ENCODE data around the gene FUT7.

Gene FUT7, protein sequence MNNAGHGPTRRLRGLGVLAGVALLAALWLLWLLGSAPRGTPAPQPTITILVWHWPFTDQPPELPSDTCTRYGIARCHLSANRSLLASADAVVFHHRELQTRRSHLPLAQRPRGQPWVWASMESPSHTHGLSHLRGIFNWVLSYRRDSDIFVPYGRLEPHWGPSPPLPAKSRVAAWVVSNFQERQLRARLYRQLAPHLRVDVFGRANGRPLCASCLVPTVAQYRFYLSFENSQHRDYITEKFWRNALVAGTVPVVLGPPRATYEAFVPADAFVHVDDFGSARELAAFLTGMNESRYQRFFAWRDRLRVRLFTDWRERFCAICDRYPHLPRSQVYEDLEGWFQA

DNA sequence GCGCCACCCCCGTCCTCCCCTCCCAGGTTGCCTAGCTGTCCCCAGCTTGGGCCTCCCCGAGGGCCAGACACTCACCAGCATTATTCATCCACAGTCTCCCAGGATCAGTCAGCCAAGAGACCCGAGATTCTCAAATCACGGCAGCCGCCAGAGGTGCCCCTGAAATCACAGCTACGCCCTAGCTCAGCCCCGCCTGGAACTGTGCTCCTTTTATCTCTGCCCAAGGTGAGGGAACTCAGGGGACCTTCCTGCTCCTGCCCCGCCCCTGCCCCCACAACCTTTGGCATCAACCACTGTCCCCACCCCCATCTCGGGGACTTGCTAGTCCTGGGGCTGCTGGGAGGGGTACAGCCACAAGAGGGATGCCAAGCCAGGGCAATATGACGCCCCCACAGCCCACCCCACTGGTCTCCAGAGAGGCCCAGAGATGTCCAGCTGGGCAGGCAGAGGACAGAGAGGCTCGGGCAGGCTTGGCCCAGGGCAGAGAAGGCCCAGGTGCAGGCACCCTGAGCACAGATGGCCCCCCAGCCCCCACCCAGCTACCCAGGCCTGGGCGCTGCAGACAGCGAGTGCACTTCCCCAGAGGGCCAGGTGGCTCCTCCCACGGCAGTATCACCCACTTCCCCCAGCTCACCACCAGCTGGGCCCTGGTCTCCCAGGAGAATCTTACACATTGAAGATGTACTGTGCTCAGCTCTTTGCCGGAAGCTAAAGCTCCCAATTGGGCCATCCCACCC lies at the start of gene FUT7:
Gene FUT7 (minus strand): TSS at position 185 of the 737 bp plus-strand sequence. CDS start 97 bp downstream, at position 88.
- peaks cover 6% of the 10 kb centered on the region; the same call in 1 of the 2 replicates for H3K27me3 ChIP-seq (ENCODE audit: low read depth)
- no peak for DNase-seq (ENCODE audit: low spot score in 2 of 2)
- H3K4me1 ChIP-seq = peaks cover 8% of the 10 kb centered on the region
- H3K9me3 ChIP-seq = no peaks in the 10 kb centered on the region
- no peak within 1 kb of the TSS for H3K4me3 ChIP-seq
- H3K36me3 ChIP-seq (replicated peaks) = no peaks in the 10 kb centered on the region
- in situ Hi-C loops (cut with MboI; ENCODE audit: low sequenced_read_pairs) = loop anchor here (10.0 kb wide), 1 partner anchor 247 kb away; no protein-coding TSS in a partner anchor

DNA sequence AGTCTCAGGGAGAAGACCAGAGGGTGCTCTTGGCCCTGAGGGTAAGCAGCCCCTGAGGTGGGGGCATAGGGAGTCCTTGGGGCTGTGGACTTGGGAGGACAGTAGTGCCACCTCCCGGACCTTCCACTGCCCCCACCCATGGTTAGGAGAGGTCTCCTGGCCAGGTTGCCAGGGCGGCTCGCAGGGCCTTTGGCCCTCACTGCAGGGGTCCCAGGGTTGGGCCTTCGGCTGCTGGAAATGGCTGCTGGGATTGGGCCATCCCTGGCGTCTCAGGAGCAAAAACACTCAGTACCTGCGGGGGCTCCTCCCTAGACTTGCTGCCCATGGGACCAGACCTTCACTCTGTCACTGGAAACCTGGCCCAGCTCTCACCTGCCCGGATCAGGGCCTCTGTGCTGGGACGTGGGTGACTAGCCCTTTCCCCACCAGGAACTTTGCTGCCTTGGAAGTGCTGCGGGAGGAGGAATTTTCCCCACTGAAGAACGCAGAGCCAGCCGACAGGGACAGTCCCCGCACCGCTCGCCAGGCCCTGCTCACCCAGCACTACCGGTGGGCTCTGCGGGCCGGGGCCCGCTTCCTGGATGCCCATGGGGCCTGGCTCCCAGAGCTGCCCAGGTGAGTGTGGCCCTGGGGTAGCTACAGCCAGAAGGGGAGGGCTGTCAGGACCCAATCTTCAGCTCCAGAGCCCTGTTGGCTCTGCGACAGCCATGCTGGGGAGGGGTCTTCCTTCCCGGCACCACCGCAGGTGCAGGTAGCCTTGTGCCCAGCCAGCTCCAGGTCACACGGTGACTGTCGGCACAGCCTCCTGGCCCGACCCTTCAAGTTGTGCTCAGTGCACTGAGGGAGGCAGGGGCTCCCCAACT lies 48.6 kb upstream of the FUT7 start:
- no peak overlapping the region for H3K4me3 ChIP-seq
- in situ Hi-C loops (cut with MboI; ENCODE audit: low sequenced_read_pairs) = no loop called here
- H3K9me3 ChIP-seq = no peaks in the 10 kb centered on the region
- H3K4me1 ChIP-seq = peaks cover 11% of the 10 kb centered on the region
- no peaks in the 10 kb centered on the region for H3K27me3 ChIP-seq (ENCODE audit: low read depth)
- peaks cover 49% of the 10 kb centered on the region for H3K36me3 ChIP-seq (replicated peaks)
- DNase-seq (ENCODE audit: low spot score in 2 of 2) = no peak

DNA sequence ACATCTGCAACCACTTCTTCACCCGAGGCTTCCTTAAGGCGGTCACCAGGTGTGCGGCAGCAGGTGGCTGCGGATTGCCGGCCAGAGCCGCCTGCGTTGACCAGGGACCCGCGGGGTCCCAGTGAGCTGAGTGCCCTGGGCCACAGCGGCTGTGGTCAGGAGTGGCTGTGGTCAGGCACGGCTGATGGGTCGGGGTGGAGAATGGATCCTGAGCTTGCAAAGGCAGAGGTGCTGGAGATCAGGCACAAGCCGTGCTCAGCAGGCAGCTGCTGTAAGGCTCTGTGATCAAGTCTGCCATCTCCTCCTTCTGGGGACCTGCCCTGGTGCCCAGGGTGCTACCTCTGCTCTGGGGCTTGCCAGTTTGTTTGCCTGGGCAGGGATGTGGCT lies 47.5 kb upstream of the FUT7 start:
- Histone ChIP-seq H3K9me3 (no peaks in the 10 kb centered on the region), H3K27me3 (ENCODE audit: low read depth) (no peaks in the 10 kb centered on the region), H3K36me3 (replicated peaks) (peaks cover 49% of the 10 kb centered on the region), H3K4me1 (peaks cover 18% of the 10 kb centered on the region), H3K4me3 (no peak overlapping the region)
- in situ Hi-C loops (cut with MboI; ENCODE audit: low sequenced_read_pairs) = no loop called here
- no peak for DNase-seq (ENCODE audit: low spot score in 2 of 2)

DNA sequence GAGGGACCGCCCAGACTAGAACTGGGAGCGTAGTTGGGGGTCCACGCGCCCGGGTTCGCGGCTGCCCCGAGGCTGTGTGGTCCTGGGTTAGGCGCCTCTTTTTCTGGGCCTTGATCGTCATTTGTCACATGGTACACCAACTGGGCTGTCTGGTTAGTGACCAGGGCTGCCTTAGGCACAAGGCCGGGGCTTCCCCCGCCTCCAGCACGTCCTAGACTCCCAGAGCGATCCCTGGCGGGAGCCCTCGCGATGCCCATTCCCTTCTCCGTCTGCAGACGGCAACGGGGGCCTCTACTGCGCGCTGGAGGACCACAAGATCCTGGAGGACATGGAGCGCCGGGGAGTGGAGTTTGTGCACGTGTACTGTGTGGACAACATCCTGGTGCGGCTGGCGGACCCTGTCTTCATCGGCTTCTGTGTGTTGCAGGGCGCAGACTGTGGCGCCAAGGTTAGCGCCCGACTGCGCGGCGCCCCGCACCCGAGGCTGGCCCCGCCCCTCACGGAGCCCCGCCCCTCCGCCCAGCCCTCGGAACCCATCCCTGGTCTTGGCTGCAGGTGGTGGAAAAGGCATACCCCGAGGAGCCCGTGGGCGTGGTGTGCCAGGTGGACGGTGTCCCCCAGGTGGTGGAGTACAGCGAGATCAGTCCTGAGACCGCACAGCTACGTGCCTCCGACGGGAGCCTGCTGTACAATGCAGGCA lies 47.0 kb upstream of the FUT7 start:
- Histone ChIP-seq H3K36me3 (replicated peaks) (peaks cover 48% of the 10 kb centered on the region), H3K9me3 (no peaks in the 10 kb centered on the region), H3K27me3 (ENCODE audit: low read depth) (no peaks in the 10 kb centered on the region), H3K4me1 (peaks cover 18% of the 10 kb centered on the region), H3K4me3 (peak overlapping the region; percentile 59)
- DNase-seq (ENCODE audit: low spot score in 2 of 2) = no peak
- in situ Hi-C loops (cut with MboI; ENCODE audit: low sequenced_read_pairs) = no loop called here

DNA sequence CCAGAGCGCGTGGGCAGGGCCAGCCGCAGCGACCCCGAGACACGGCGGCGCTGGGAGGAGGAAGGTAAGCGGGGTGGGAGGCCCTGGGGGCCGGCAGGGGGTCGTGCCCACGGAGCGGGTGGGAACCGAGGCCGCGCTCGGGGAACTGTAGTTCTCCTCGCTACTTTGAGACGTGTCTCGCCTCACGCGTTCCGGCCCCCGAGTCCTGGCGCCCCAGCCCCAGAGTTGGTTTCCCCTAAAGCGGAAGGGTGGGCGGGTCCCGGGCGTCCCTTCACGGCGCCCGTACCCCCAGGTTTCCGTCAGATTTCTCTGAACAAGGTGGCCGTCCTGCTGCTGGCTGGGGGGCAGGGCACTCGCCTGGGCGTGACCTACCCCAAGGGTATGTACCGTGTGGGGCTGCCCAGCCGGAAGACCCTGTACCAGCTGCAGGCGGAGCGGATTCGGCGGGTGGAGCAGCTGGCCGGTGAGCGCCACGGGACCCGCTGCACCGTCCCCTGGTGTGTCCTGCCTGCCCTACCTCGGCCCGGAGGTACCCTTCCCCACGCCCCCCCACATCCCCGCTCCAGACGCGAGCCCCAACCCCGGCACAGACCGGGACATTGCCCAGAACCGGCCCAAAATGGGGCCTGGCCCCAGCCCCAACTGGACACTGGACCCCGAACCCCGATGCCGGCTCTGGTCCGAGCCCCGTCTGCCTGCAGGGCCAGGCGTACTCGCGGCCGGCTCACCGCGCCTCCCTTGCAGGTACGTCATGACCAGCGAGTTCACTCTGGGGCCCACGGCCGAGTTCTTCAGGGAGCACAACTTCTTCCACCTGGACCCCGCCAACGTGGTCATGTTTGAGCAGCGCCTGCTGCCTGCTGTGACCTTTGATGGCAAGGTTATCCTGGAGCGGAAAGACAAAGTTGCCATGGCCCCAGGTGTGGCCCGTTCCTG lies 46.1 kb upstream of the FUT7 start:
- Histone ChIP-seq H3K9me3 (no peaks in the 10 kb centered on the region), H3K36me3 (replicated peaks) (peaks cover 40% of the 10 kb centered on the region), H3K27me3 (ENCODE audit: low read depth) (no peaks in the 10 kb centered on the region), H3K4me1 (peaks cover 18% of the 10 kb centered on the region), H3K4me3 (peak overlapping the region; percentile 59)
- peak in 1 of 2 experiments; percentile 48 for DNase-seq (ENCODE audit: low spot score in 2 of 2)
- in situ Hi-C loops (cut with MboI; ENCODE audit: low sequenced_read_pairs) = no loop called here

DNA sequence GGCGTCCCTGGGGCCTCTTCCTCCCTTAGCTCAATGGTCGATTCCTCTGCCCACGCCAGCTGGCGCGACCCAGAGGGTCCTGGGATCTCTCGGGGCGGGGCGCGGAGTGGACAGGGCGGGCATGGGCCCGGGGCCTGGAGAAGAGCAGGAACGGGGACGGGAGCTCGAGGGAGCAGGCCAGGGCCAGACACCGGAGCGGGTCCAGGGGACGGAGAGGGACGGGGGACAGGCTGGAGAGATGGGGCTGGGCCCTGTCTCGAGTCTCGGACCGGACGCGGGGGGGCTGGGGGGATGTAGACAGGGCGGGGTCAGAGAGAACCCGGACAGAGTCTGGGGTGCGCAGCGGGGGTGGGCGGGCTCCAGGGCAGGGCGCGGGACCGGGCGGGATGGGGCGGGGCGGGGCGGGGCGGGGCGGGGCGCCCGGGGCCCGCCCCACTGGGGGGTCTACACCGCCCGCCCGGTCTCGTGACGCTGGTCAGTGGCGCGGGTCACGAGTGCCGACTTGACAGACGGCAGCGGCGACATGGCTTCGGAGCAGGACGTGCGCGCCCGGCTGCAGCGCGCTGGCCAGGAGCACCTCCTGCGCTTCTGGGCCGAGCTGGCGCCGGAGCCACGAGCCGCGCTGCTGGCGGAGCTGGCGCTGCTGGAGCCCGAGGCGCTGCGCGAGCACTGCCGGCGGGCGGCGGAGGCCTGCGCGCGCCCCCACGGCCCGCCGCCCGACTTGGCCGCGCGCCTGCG lies 45.3 kb upstream of the FUT7 start, which contains the start of gene UAP1L1:
Gene UAP1L1 (plus strand): TSS at position 508 of the 738 bp plus-strand sequence. CDS start 16 bp downstream, at position 524.
- in situ Hi-C loops (cut with MboI; ENCODE audit: low sequenced_read_pairs) = no loop called here
- DNase-seq (ENCODE audit: low spot score in 2 of 2) = peak in 1 of 2 experiments; percentile 78
- peaks cover 18% of the 10 kb centered on the region for H3K4me1 ChIP-seq
- H3K27me3 ChIP-seq (ENCODE audit: low read depth) = no peaks in the 10 kb centered on the region
- no peaks in the 10 kb centered on the region for H3K9me3 ChIP-seq
- peaks cover 32% of the 10 kb centered on the region for H3K36me3 ChIP-seq (replicated peaks)
- H3K4me3 ChIP-seq = peak within 1 kb of the TSS; percentile 59

DNA sequence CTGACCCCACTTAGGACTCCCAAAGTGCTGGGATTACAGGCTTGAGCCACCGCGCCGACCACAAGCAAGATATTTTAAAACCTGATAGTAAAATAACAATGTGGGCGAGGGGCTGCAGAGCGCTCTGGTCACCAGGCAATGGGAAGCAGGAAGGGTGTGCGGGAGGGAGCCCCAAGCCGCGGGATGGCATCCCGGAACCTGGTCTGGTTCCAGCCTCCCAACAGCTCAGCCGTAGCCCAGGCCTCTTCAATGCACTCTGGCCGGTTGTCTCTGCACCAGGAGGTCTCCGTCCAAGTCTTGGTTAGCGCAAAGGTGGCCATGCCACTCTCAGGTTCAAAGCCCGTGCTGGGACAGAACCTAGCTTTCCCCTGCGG lies 44.7 kb upstream of the FUT7 start:
- H3K4me3 ChIP-seq = peak overlapping the region; percentile 59
- H3K4me1 ChIP-seq = peaks cover 18% of the 10 kb centered on the region
- no peak for DNase-seq (ENCODE audit: low spot score in 2 of 2)
- no peaks in the 10 kb centered on the region for H3K9me3 ChIP-seq
- in situ Hi-C loops (cut with MboI; ENCODE audit: low sequenced_read_pairs) = no loop called here
- no peaks in the 10 kb centered on the region for H3K27me3 ChIP-seq (ENCODE audit: low read depth)
- H3K36me3 ChIP-seq (replicated peaks) = peaks cover 26% of the 10 kb centered on the region

DNA sequence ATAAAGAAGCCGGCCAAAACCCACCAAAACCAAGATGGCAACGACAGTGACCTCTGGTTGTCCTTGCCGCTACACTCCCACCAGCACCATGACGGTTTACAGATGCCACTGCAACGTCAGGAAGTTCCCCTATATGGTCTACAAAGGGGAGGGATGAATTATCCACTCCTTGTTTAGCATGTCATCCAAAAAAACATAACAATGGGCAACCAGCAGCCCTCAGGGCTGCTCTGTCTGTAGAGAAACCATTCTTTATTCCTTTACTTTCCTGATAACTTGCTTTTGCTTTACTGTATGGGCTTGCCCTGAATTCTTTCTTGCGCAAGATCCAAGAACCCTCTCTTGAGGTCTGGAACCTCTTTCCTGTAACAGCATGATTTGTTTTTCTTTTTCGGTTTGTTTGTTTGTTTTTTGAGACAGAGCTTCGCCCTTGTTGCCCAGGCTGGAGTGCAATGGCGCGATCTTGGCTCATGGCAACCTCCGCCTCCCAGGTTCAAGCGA lies 43.4 kb upstream of the FUT7 start:
- Histone ChIP-seq H3K36me3 (replicated peaks) (peaks cover 18% of the 10 kb centered on the region), H3K9me3 (no peaks in the 10 kb centered on the region), H3K4me1 (peaks cover 26% of the 10 kb centered on the region), H3K27me3 (ENCODE audit: low read depth) (no peaks in the 10 kb centered on the region), H3K4me3 (no peak overlapping the region)
- DNase-seq (ENCODE audit: low spot score in 2 of 2) = peak; percentile 80 to 84
- in situ Hi-C loops (cut with MboI; ENCODE audit: low sequenced_read_pairs) = no loop called here

DNA sequence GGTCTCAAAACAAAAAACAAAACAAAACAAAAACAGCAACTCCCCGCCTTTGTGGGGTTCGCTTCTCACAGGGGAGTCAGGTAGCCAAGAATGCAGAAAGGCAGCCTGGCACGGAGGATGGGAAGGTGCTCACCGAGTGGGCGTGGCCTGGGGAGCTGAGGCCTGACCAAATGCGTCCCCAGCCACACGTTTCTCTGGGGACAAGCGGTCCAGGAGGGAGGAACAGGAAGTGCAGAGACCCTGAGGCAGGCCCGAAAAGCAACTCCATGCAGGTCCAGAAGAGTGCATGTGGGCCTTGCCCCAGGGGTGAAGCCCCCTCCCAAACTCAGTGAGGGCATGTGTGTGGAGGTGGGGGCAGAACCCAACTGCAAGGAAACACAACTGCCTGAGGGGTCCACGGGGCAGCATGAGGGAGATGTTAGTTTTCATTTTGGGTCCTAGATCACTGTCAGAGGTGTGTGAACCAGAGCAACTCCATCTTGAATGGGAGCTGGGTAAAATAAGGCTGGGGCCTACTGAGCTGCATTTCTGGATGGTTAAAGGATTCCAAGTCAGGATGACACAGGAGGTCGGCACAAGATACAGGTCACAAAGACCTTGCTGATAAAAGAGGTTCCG lies 42.9 kb upstream of the FUT7 start:
- no peak overlapping the region for H3K4me3 ChIP-seq

DNA sequence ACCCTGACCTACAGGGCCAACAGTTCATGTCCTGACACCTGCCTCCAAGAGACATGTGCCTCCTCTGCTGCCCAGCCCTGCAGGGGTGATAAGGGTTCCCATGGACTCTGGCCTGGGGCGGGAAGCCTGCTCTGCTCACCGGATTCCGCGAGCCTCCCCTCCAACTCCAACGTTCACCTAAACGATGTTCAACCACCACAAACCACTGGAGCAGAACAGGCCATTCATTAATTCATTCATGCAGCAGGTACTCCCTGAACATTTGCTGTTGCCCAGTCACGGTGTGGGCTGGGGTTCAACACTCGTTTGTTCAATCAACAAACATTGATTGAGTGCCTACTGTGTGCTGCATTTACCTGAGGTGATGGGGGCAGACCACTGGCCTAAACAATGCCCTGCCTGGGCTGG lies 42.1 kb upstream of the FUT7 start:
- in situ Hi-C loops (cut with MboI; ENCODE audit: low sequenced_read_pairs) = no loop called here
- Histone ChIP-seq H3K4me1 (peaks cover 26% of the 10 kb centered on the region), H3K27me3 (ENCODE audit: low read depth) (no peaks in the 10 kb centered on the region)

More for the DNA sequence above, 42.9 kb upstream of the FUT7 start:
- H3K27me3 ChIP-seq (ENCODE audit: low read depth) = no peaks in the 10 kb centered on the region
- H3K36me3 ChIP-seq (replicated peaks) = peaks cover 14% of the 10 kb centered on the region
- no peak for DNase-seq (ENCODE audit: low spot score in 2 of 2)
- in situ Hi-C loops (cut with MboI; ENCODE audit: low sequenced_read_pairs) = no loop called here
- no peaks in the 10 kb centered on the region for H3K9me3 ChIP-seq
- peaks cover 26% of the 10 kb centered on the region for H3K4me1 ChIP-seq

DNA sequence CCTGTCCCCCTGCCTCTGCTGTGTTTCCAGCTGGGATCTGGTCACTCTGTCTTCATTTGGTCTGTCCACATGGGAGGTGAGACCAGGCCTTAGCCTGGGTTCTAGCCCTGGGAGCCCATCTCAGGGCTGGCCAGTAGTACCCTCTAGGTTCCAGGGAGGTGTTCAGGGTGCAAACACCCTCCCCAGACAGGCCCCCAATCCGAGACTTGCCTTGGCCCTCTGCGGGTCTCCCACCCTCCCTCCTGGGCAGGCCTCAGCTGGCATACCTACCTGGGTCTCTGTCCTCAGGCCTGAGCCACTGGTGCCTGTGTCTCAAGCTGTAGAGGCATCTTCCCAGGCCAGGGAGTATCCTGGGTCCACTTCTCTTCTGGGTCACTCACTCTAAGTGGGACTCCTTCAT lies 39.4 kb upstream of the FUT7 start:
- Histone ChIP-seq H3K9me3 (no peaks in the 10 kb centered on the region), H3K4me3 (peak overlapping the region; percentile 79), H3K36me3 (replicated peaks) (peaks cover 23% of the 10 kb centered on the region), H3K4me1 (peaks cover 26% of the 10 kb centered on the region), H3K27me3 (ENCODE audit: low read depth) (no peaks in the 10 kb centered on the region)
- DNase-seq (ENCODE audit: low spot score in 2 of 2) = no peak
- in situ Hi-C loops (cut with MboI; ENCODE audit: low sequenced_read_pairs) = no loop called here

More for the DNA sequence above, 42.1 kb upstream of the FUT7 start:
- Histone ChIP-seq H3K4me3 (no peak overlapping the region), H3K9me3 (no peaks in the 10 kb centered on the region), H3K36me3 (replicated peaks) (peaks cover 13% of the 10 kb centered on the region)
- DNase-seq (ENCODE audit: low spot score in 2 of 2) = no peak
